WI38 (cell line): ENCODE data around the gene CDX1.

Experiments used
- H3K4me3 ChIP-seq: 2 replicates; pipeline ENCODE4 v1.5.1; 2011; ENCODE audit warnings: low read depth, mild to moderate bottlenecking, control low read depth, low read length
- CTCF ChIP-seq: IDR thresholded peaks from 2 replicates; pipeline ENCODE4 v1.5.1; 2012; ENCODE audit warnings: low read depth, mild to moderate bottlenecking, control low read depth, low read length

Gene CDX1

DNA sequence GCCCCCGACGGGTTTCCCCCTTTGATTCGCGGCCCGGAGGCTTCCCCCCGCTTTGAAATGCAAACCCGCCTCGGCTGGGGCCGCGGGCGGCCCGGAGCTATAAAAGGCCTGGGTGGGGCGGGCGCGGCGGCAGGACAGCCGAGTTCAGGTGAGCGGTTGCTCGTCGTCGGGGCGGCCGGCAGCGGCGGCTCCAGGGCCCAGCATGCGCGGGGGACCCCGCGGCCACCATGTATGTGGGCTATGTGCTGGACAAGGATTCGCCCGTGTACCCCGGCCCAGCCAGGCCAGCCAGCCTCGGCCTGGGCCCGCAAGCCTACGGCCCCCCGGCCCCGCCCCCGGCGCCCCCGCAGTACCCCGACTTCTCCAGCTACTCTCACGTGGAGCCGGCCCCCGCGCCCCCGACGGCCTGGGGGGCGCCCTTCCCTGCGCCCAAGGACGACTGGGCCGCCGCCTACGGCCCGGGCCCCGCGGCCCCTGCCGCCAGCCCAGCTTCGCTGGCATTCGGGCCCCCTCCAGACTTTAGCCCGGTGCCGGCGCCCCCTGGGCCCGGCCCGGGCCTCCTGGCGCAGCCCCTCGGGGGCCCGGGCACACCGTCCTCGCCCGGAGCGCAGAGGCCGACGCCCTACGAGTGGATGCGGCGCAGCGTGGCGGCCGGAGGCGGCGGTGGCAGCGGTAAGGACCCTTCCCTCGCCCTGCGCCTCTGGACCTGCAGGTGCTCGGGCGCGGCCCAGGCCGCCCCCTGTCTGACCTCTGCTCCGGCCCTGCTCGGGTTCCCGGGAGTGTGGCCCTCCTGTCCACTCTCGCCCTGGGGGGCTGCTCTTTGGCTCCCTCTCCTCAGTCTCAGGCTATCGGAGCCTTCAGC lies at the start of gene CDX1:
TSS of gene CDX1 (plus strand) at position 129 of the 862 bp plus-strand sequence. CDS start at position 228, 99 bp downstream.
- no peak within 1 kb of the TSS for H3K4me3 ChIP-seq
- TF ChIP-seq CTCF = no peak

- no peak for TF ChIP-seq CTCF
Measured at GRCh38 chr5:150117945-150118560, 48.5 kb upstream of the CDX1 start.

DNA sequence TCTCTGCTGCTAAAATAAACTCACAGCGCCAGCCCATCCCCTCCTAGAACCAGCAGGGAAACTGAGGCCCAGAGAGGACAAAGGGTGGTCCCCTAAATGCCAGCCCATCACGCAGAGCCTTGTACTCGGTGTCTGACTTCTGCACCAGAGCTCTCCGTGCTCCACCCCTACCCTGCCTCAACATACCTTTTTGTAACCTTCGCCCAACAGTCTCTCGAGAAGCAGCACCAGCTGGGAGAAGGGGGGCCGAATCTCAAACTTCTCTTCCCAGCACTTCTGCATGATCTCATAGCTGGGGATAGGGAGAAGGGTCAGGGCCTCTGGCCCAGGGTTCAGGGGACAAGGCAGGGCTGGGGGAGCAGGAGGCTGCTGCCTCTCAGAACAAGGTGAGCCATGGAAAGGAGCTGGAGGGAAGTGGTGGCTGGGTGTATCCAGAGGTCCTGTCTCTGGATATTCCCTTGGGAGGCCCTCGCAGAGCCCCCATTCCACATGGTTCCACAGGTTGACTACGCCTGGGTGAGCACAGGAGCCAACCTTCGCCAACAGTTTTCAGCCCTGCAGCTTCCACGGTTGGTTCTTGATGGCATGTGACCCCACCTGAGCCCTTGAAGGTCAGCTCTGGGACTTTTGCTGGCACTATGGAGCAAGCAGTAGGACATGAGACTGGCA lies 47.9 kb upstream of the CDX1 start:
- TF ChIP-seq CTCF = no peak
- H3K4me3 ChIP-seq = no peak overlapping the region

More at GRCh38 chr5:150117945-150118560, 48.5 kb upstream of the CDX1 start:
- H3K4me3 ChIP-seq = no peak overlapping the region

- H3K4me3 ChIP-seq = no peak overlapping the region
- no peak for TF ChIP-seq CTCF
Measured at GRCh38 chr5:150119421-150120061, 47.0 kb upstream of the CDX1 start.

DNA sequence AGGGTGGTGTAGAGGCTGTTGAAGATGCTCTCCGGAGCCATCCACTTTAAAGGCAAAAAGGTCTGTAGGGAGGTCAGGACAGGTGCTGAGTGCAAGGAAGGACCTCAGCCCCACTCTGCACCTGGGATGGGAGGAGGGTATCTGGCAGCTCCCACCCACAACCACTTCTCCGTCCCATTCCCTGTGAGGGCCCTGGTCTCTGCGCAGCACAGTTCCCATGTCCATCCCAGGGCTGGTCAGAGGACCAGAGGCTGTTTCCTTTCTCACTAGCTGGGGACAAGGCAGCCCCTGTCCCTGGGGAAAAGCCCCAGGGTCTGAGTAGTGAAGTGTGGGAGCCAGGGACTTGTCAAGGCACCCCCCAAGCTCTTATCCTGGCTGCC lies 46.5 kb upstream of the CDX1 start:
- H3K4me3 ChIP-seq = no peak overlapping the region
- no peak for TF ChIP-seq CTCF

GRCh38 chr5:150120617-150121447 lies 45.7 kb upstream of the CDX1 start:
- H3K4me3 ChIP-seq = no peak overlapping the region
- no peak for TF ChIP-seq CTCF
